ENCODE data around the gene RIT2.

GRCh38 chr18:42706618-42707017 lies 408.9 kb downstream of the RIT2 start:
- TF ChIP-seq EZH2phosphoT487 (conservative IDR thresholded peaks at IDR 0.05; ENCODE audit: low read length) (no peak), CTCF (IDR thresholded peaks at IDR 0.05; ENCODE audit: insufficient read depth, low read length, poor library complexity, severe bottlenecking) (no peak)
